Trophoblast cell (in vitro differentiated cells and primary cell): ENCODE data around the gene FNDC3A.
"Not testable (repeated sequence)": the region's sequence is repeated elsewhere in the genome, so short reads cannot be mapped to it uniquely, and the experiment has no call there.

Experiments used
- DNase-seq, 2 donors: peaks; one replicate each; pipeline ENCODE4 v3.0.0-alpha.2; 2016
- H2AFZ ChIP-seq: 2 replicates; pipeline ENCODE4 v1.6.1; 2013; ENCODE audit warnings: low read length, moderate library complexity, mild to moderate bottlenecking; ENCODE audit not compliant: insufficient read depth, poor library complexity
- H2AK5ac ChIP-seq: 2 replicates; pipeline ENCODE4 v1.6.1; 2013; ENCODE audit warnings: mild to moderate bottlenecking, low read length
- H2BK120ac ChIP-seq: 2 replicates; pipeline ENCODE4 v1.6.1; 2013; ENCODE audit warnings: low read length, mild to moderate bottlenecking, moderate library complexity; ENCODE audit not compliant: insufficient read depth, poor library complexity
- H2BK12ac ChIP-seq: 2 replicates; pipeline ENCODE4 v1.6.1; 2013; ENCODE audit warnings: mild to moderate bottlenecking, low read length, moderate library complexity
- H2BK5ac ChIP-seq: 2 replicates; pipeline ENCODE4 v1.6.1; 2013; ENCODE audit warnings: low read length, low read depth, moderate library complexity, mild to moderate bottlenecking; ENCODE audit not compliant: poor library complexity
- H3K14ac ChIP-seq: 2 replicates; pipeline ENCODE4 v1.6.1; 2013; ENCODE audit warnings: mild to moderate bottlenecking, low read length
- H3K18ac ChIP-seq: 2 replicates; pipeline ENCODE4 v1.6.1; 2013; ENCODE audit warnings: mild to moderate bottlenecking, low read length
- H3K23ac ChIP-seq: 2 replicates; pipeline ENCODE4 v1.6.1; 2013; ENCODE audit warnings: low read length
- H3K27ac ChIP-seq: 2 replicates; pipeline ENCODE4 v1.5.1; 2013; ENCODE audit warnings: low read depth, mild to moderate bottlenecking, inconsistent platforms, low read length, moderate library complexity
- H3K27me3 ChIP-seq: 2 replicates; pipeline ENCODE4 v1.6.1; 2013; ENCODE audit warnings: inconsistent platforms, mild to moderate bottlenecking, low read length, moderate library complexity; ENCODE audit not compliant: insufficient read depth
- H3K36me3 ChIP-seq, 2 experiments: 1 replicate in 1 of 2; 2 replicates in 1 of 2; pipeline ENCODE4 v1.6.1; 2013; ENCODE audit warnings: low read length in 2 of 2, mild to moderate bottlenecking in 2 of 2, moderate library complexity in 1 of 2; ENCODE audit not compliant: insufficient read depth in 2 of 2, control insufficient read depth in 1 of 2
- H3K4ac ChIP-seq: 2 replicates; pipeline ENCODE4 v1.6.1; 2013; ENCODE audit warnings: low read depth, mild to moderate bottlenecking, low read length, moderate library complexity
- H3K4me1 ChIP-seq, 2 experiments: 1 replicate in 1 of 2; 2 replicates in 1 of 2; pipeline ENCODE4 v1.6.1; 2013; ENCODE audit warnings: low read length in 2 of 2, mild to moderate bottlenecking in 2 of 2, moderate library complexity in 1 of 2; ENCODE audit not compliant: insufficient read depth in 2 of 2, control insufficient read depth in 1 of 2
- H3K4me2 ChIP-seq: 2 replicates; pipeline ENCODE4 v1.6.1; 2013; ENCODE audit warnings: inconsistent platforms, mild to moderate bottlenecking, low read length, moderate library complexity
- H3K4me3 ChIP-seq: 2 replicates; pipeline ENCODE4 v1.5.1; 2013; ENCODE audit warnings: mild to moderate bottlenecking, low read depth, low read length, inconsistent platforms
- H3K79me1 ChIP-seq: one replicate; pipeline ENCODE4 v1.6.1; 2013; ENCODE audit warnings: low read length
- H3K79me2 ChIP-seq: 2 replicates; pipeline ENCODE4 v1.6.1; 2013; ENCODE audit warnings: low read length, mild to moderate bottlenecking; ENCODE audit not compliant: control insufficient read depth, insufficient read depth, poor library complexity
- H3K9ac ChIP-seq: 2 replicates; pipeline ENCODE4 v1.6.1; 2013; ENCODE audit warnings: mild to moderate bottlenecking, low read length
- H3K9me3 ChIP-seq: 2 replicates; pipeline ENCODE4 v1.6.1; 2013; ENCODE audit warnings: low read depth, mild to moderate bottlenecking, control low read depth, inconsistent platforms, low read length; ENCODE audit not compliant: insufficient read depth
- H4K12ac ChIP-seq: 2 replicates; pipeline ENCODE4 v1.6.1; 2013; ENCODE audit warnings: low read depth, mild to moderate bottlenecking, low read length, moderate library complexity
- H4K8ac ChIP-seq: 2 replicates; pipeline ENCODE4 v1.6.1; 2013; ENCODE audit warnings: low read depth, mild to moderate bottlenecking, low read length, moderate library complexity
- H4K91ac ChIP-seq: one replicate; pipeline ENCODE4 v1.6.1; 2013; ENCODE audit warnings: low read depth, mild to moderate bottlenecking, low read length, moderate library complexity
- WGBS: extraction: QIAGEN DNeasy Blood & Tissue Kit; methylation state at CpG from one replicate; pipeline ENCODE4 v1.1.7; 2013; ENCODE audit warnings: missing lambda C conversion rate; ENCODE audit not compliant: insufficient read length, insufficient coverage; ENCODE audit errors: extremely low coverage; 5-methylcytosine and 5-hydroxymethylcytosine counted together

FNDC3A gene

DNA sequence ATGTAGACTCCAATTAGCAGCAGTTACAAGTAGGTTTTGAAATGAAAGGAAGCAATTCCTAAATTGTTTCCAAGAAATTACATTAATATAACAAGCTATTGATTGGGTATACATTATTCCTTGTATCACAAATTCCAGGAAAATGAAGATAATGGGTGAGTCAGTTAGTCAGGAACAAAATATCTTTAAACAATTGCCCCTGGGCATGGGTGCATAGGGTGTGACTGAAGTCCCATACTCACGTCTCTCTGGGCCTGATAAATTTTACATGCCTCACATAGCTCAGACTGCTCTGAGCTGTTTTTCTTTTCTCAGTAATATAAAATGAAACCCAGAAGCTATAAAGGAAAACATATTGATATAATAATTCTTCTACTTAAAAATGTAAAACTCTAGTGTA lies 87.8 kb downstream of the FNDC3A start:
- H3K4ac ChIP-seq = no peak overlapping the region
- no peak overlapping the region for H2BK12ac ChIP-seq
- H3K4me2 ChIP-seq = no peak overlapping the region
- H3K9me3 ChIP-seq = no peaks in the 10 kb centered on the region
- no peaks in the 10 kb centered on the region for H3K79me1 ChIP-seq
- no peak overlapping the region for H4K12ac ChIP-seq
- peaks cover 0 to 3% of the 10 kb centered on the region in 2 experiments for H3K36me3 ChIP-seq
- H3K4me1 ChIP-seq = no peaks in the 10 kb centered on the region
- H4K91ac ChIP-seq = no peak overlapping the region
- no peak overlapping the region for H3K27ac ChIP-seq
- no peak overlapping the region for H2AK5ac ChIP-seq
- H3K18ac ChIP-seq = no peak overlapping the region
- no peak overlapping the region for H3K14ac ChIP-seq
- H2BK120ac ChIP-seq = no peak overlapping the region
- no CpG with 5 or more reads among the region's 1 CpG for WGBS
- no peak overlapping the region for H3K23ac ChIP-seq
- no peak overlapping the region for H3K4me3 ChIP-seq
- no peak overlapping the region for H2AFZ ChIP-seq
- no peak overlapping the region for H4K8ac ChIP-seq
- H2BK5ac ChIP-seq = no peak overlapping the region
- peak; percentile 79 to 95 for DNase-seq
- H3K79me2 ChIP-seq = no peaks in the 10 kb centered on the region
- H3K9ac ChIP-seq = no peak overlapping the region
- H3K27me3 ChIP-seq = no peaks in the 10 kb centered on the region

DNA sequence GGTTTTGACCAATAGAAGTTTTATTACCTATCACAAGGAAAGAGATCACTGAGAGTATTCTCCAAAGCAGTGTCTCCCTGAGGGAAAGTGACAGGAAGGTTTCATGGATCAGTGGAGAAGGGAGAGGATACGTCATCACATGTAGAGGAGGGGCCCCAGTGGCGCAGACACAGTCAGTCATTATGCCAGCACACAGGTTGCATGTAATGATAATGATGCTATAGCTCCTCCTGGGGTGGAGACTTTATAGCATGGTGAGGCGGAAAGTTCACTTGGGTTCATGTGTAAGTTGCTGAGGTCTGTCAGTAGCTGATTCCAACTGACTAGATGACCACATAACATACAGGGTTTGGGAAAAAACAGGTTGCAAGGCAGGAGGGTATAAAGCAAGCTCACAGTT lies 88.8 kb downstream of the FNDC3A start:
- peak in 1 of 2 donors; percentile 39 for DNase-seq
- peaks cover 0 to 3% of the 10 kb centered on the region in 2 experiments for H3K36me3 ChIP-seq
- no peak overlapping the region for H4K8ac ChIP-seq
- no peak overlapping the region for H3K4ac ChIP-seq
- H3K14ac ChIP-seq = no peak overlapping the region
- no peaks in the 10 kb centered on the region for H3K27me3 ChIP-seq
- H3K18ac ChIP-seq = no peak overlapping the region
- H3K79me1 ChIP-seq = no peaks in the 10 kb centered on the region
- no peak overlapping the region for H2AK5ac ChIP-seq
- no peak overlapping the region for H4K12ac ChIP-seq
- WGBS = no CpG with 5 or more reads among the region's 3 CpGs
- H2AFZ ChIP-seq = no peak overlapping the region
- H3K9me3 ChIP-seq = no peaks in the 10 kb centered on the region
- H3K27ac ChIP-seq = no peak overlapping the region
- H3K9ac ChIP-seq = no peak overlapping the region
- H3K4me1 ChIP-seq = no peaks in the 10 kb centered on the region
- no peak overlapping the region for H3K4me3 ChIP-seq
- H2BK120ac ChIP-seq = no peak overlapping the region
- no peaks in the 10 kb centered on the region for H3K79me2 ChIP-seq
- H2BK12ac ChIP-seq = no peak overlapping the region
- H3K23ac ChIP-seq = no peak overlapping the region
- no peak overlapping the region for H2BK5ac ChIP-seq
- H4K91ac ChIP-seq = no peak overlapping the region
- no peak overlapping the region for H3K4me2 ChIP-seq

- H3K36me3 ChIP-seq = peaks cover 0 to 3% of the 10 kb centered on the region in 2 experiments
- no peaks in the 10 kb centered on the region for H3K4me1 ChIP-seq
- no peak overlapping the region for H3K23ac ChIP-seq
- no peak overlapping the region for H2AFZ ChIP-seq
- H4K91ac ChIP-seq = no peak overlapping the region
- no peak for DNase-seq
- H3K9me3 ChIP-seq = no peaks in the 10 kb centered on the region
- no peak overlapping the region for H3K4me3 ChIP-seq
- H2BK5ac ChIP-seq = no peak overlapping the region
- no peaks in the 10 kb centered on the region for H3K27me3 ChIP-seq
- no peak overlapping the region for H4K8ac ChIP-seq
- no peak overlapping the region for H4K12ac ChIP-seq
- no peak overlapping the region for H2AK5ac ChIP-seq
- no peak overlapping the region for H3K4me2 ChIP-seq
- no peaks in the 10 kb centered on the region for H3K79me2 ChIP-seq
- no peak overlapping the region for H3K4ac ChIP-seq
- no peaks in the 10 kb centered on the region for H3K79me1 ChIP-seq
- no peak overlapping the region for H3K27ac ChIP-seq
- WGBS = no CpG with 5 or more reads among the region's 2 CpGs
- no peak overlapping the region for H3K9ac ChIP-seq
- H2BK120ac ChIP-seq = no peak overlapping the region
- no peak overlapping the region for H3K14ac ChIP-seq
- no peak overlapping the region for H2BK12ac ChIP-seq
- no peak overlapping the region for H3K18ac ChIP-seq
Observed at GRCh38 chr13:49066856-49067255, 91.1 kb downstream of the FNDC3A start.

GRCh38 chr13:49068498-49068897 lies 92.8 kb downstream of the FNDC3A start:
- H3K79me2 ChIP-seq, H4K12ac ChIP-seq, H4K8ac ChIP-seq, H3K4ac ChIP-seq, H3K23ac ChIP-seq, H3K4me2 ChIP-seq, H3K79me1 ChIP-seq, H2BK120ac ChIP-seq, H2AK5ac ChIP-seq, DNase-seq, H3K9me3 ChIP-seq, H3K4me1 ChIP-seq, H2AFZ ChIP-seq, H2BK5ac ChIP-seq, H3K14ac ChIP-seq, H3K4me3 ChIP-seq, H2BK12ac ChIP-seq, H3K27ac ChIP-seq, H3K18ac ChIP-seq, H3K27me3 ChIP-seq, H3K9ac ChIP-seq, H4K91ac ChIP-seq, H3K36me3 ChIP-seq: not testable (repeated sequence)
- no CpG with 5 or more reads among the region's 1 CpG for WGBS
